CD4-positive, alpha-beta memory T cell (primary cell): Measurements from ENCODE around the gene SNCA. TPM values are rescaled to one million over a fixed set of nuclear protein-coding genes. Genes with fewer than 3 reads are reported as not detected.
A peak's percentile ranks its signal among the peaks of the same experiment; 100 is the strongest.

ENCODE experiments used
- CTCF ChIA-PET: fragments of 350-600 bp; sonication (Branson Sonifier 250); formaldehyde crosslinking; loops from one replicate; lab custom pipeline; 2021; ENCODE audit warnings: inconsistent platforms; ENCODE audit not compliant: partially characterized antibody; lab: Charles Lee
- POLR2A ChIA-PET: fragments of 350-600 bp; sonication (Branson Sonifier 250); formaldehyde crosslinking; loops from one replicate; lab custom pipeline; 2021; ENCODE audit not compliant: partially characterized antibody; lab: Charles Lee
- DNase-seq, 5 donors: peaks; one replicate each; pipeline versions ENCODE4 v3.0.0 to v3.0.0-alpha.2; 2020 to 2022; ENCODE audit warnings: mixed read lengths in 1 of 5
- H3K27ac ChIP-seq: one replicate; pipeline ENCODE4 v1.7.0; 2013; ENCODE audit warnings: low read depth, low read length
- H3K27me3 ChIP-seq: 2 replicates; pipeline ENCODE4 v1.7.0; 2013; ENCODE audit warnings: mild to moderate bottlenecking, low read length, moderate library complexity; ENCODE audit not compliant: insufficient read depth
- H3K36me3 ChIP-seq: 2 replicates; pipeline ENCODE4 v1.7.0; 2013; ENCODE audit warnings: mild to moderate bottlenecking, low read length, moderate library complexity; ENCODE audit not compliant: insufficient read depth
- H3K4me1 ChIP-seq: 2 replicates; pipeline ENCODE4 v1.7.0; 2013; ENCODE audit warnings: mild to moderate bottlenecking, low read length, moderate library complexity; ENCODE audit not compliant: insufficient read depth
- H3K4me3 ChIP-seq, 2 donors: one replicate each; pipeline ENCODE4 v1.7.0; 2013; ENCODE audit warnings: low read length in 2 of 2, mild to moderate bottlenecking in 1 of 2
- H3K9me3 ChIP-seq, 2 donors: one replicate each; pipeline ENCODE4 v1.7.0; 2013; ENCODE audit warnings: low read length in 2 of 2, control low read depth in 1 of 2; ENCODE audit not compliant: control insufficient read depth in 1 of 2
- H3K27ac Mint-ChIP-seq, 7 donors: one replicate each; pipeline ENCODE4 v1.8.0; 2020 to 2021; ENCODE audit warnings: mixed read lengths in 7 of 7, mild to moderate bottlenecking in 6 of 7, inconsistent platforms in 3 of 7, moderate library complexity in 3 of 7
- H3K27me3 Mint-ChIP-seq, 2 donors: one replicate each; pipeline ENCODE4 v1.8.0; 2020 to 2021; ENCODE audit warnings: mixed read lengths in 2 of 2
- H3K36me3 Mint-ChIP-seq, 2 donors: one replicate each; pipeline ENCODE4 v1.8.0; 2020 to 2021; ENCODE audit warnings: mixed read lengths in 2 of 2, inconsistent platforms in 1 of 2, mild to moderate bottlenecking in 1 of 2
- H3K4me1 Mint-ChIP-seq, 4 donors: one replicate each; pipeline ENCODE4 v1.8.0; 2020 to 2021; ENCODE audit warnings: mixed read lengths in 4 of 4, mild to moderate bottlenecking in 1 of 4
- H3K4me3 Mint-ChIP-seq, 8 donors: one replicate each; pipeline ENCODE4 v1.8.0; 2020 to 2021; ENCODE audit warnings: mixed read lengths in 8 of 8, mild to moderate bottlenecking in 7 of 8, moderate library complexity in 6 of 8, inconsistent platforms in 3 of 8
- H3K9me3 Mint-ChIP-seq, 8 donors: one replicate each; pipeline ENCODE4 v1.8.0; 2020 to 2021; ENCODE audit warnings: mixed read lengths in 8 of 8, mild to moderate bottlenecking in 5 of 8, inconsistent platforms in 3 of 8, moderate library complexity in 1 of 8
- intact Hi-C: fragments of 100-400 bp; cut with micrococcal nuclease; formaldehyde crosslinking; loops from one replicate; pipeline ENCODE4 v1.15.1; 2023
- polyA plus RNA-seq, 2 donors: library from polyadenylated mRNA; unstranded; fragments of 300-500 nt; fragmentation: Illumina TruSeq; gene quantifications; one replicate each; pipeline ENCODE4 v1.2.3, GENCODE V29; 2021
- total RNA-seq, 2 experiments: library from RNA; stranded (reverse); gene quantifications; one replicate each; pipeline ENCODE4 v1.2.3, GENCODE V29; 2021

SNCA gene
- total RNA-seq (1 to 10 TPM; 1.4 TPM), polyA plus RNA-seq (1 to 10 TPM in 1 of 2 donors, under 1 TPM in 1; 0.70 to 1.8 TPM)

DNA sequence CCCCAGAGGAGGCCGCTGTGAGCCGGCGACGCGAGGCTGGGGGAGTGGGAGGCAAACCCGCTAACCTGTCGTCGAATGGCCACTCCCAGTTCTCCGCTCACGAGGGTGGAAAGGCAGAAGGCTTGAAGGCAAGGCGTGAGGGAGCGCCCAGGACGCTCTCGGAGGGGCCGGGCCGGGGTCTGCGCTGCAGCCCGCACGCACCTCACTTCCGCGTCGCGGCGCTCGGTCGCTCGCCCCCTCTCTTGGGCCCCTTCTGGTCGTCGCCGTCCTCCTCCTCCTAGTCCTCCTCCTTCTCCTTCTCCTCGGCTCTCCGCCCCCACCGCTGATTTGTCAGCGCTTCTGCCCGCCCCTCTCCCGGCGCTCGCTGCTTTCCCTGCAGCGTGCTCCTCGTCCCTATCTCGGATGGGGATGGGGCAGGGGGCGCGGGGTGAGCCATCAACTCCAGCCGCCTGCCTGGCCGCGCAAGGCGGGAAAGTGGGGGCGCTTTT is at the start of gene SNCA:
Gene SNCA, minus strand, starts transcription at position 265 of the 488 bp plus-strand sequence. CDS start 1,494 bp downstream, outside the sequence.
- intact Hi-C loops, result loop anchor here (5.0 kb wide), 1 partner anchor 65 kb away; no protein-coding TSS in a partner anchor
- H3K27me3 Mint-ChIP-seq, result peaks cover 30 to 40% of the 10 kb centered on the region in 2 donors
- H3K36me3 ChIP-seq, result no peaks in the 10 kb centered on the region
- peaks cover 0 to 3% (median 0%) of the 10 kb centered on the region in 8 donors for H3K9me3 Mint-ChIP-seq
- H3K4me3 Mint-ChIP-seq, result peak within 1 kb of the TSS; percentile 73 to 89 (median 82)
- H3K36me3 Mint-ChIP-seq, result no peaks in the 10 kb centered on the region
- H3K27ac ChIP-seq, result no peak within 1 kb of the TSS
- ChIA-PET CTCF (no interaction called here), POLR2A (no interaction called here)
- peak within 1 kb of the TSS in 3 of 7 donors; percentile 30 to 77 (median 35) for H3K27ac Mint-ChIP-seq
- peaks cover 22% of the 10 kb centered on the region for H3K4me1 ChIP-seq
- peaks cover 22% of the 10 kb centered on the region for H3K27me3 ChIP-seq
- DNase-seq, result peak in 3 of 5 donors; percentile 27 to 55 (median 31)
- peak within 1 kb of the TSS; percentile 6 to 58 for H3K4me3 ChIP-seq
- H3K9me3 ChIP-seq, result no peaks in the 10 kb centered on the region
- peaks cover 14 to 29% (median 20%) of the 10 kb centered on the region in 4 donors for H3K4me1 Mint-ChIP-seq

DNA sequence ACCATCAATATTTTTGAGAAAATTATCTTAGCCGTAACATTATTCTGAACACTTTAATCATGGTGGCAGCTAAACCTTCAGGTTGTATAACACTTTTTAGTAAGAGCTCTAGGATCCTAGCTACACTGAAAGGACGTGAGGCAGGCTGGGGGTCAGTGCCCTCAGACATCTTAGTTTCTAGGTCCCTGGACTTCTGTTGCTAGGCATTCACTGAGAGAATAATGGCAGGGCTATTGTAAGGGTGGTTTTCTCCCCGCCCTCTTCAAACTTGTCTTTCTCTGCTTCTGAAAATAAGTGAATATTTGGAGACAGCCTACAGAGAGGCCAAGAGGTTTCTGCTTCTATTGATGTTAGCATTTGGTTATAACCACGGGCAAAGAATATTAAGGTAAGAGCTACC is 42.3 kb upstream of the SNCA start:
- CTCF ChIA-PET, result interaction anchor here (0.6 to 1.5 kb wide), 3 partner anchors 15 to 720 kb away, joined by 3 read pairs; no protein-coding TSS in a partner anchor
- peaks cover 7 to 12% of the 10 kb centered on the region in 2 donors for H3K27me3 Mint-ChIP-seq

GRCh38 chr4:89878611-89879010 is 41.6 kb upstream of the SNCA start:
- Mint-ChIP-seq H3K36me3 (no peaks in the 10 kb centered on the region), H3K4me1 (peaks cover 0 to 2% (median 0%) of the 10 kb centered on the region in 4 donors), H3K27ac (no peak overlapping the region), H3K27me3 (peaks cover 7 to 12% of the 10 kb centered on the region in 2 donors), H3K9me3 (no peaks in the 10 kb centered on the region), H3K4me3 (no peak overlapping the region)
- H3K36me3 ChIP-seq, result no peaks in the 10 kb centered on the region
- H3K9me3 ChIP-seq, result no peaks in the 10 kb centered on the region
- no peak overlapping the region for H3K27ac ChIP-seq
- no peak overlapping the region for H3K4me3 ChIP-seq
- DNase-seq, result no peak
- no peaks in the 10 kb centered on the region for H3K4me1 ChIP-seq
- intact Hi-C loops, result no loop called here
- POLR2A ChIA-PET, result no interaction called here
- no peaks in the 10 kb centered on the region for H3K27me3 ChIP-seq
- CTCF ChIA-PET, result interaction anchor here (0.6 to 1.5 kb wide), 4 partner anchors 14 to 719 kb away, joined by 3 read pairs; no protein-coding TSS in a partner anchor

More for the DNA sequence above, 42.3 kb upstream of the SNCA start:
- no peak overlapping the region for H3K27ac ChIP-seq
- no peak overlapping the region for H3K27ac Mint-ChIP-seq
- no peaks in the 10 kb centered on the region for H3K9me3 Mint-ChIP-seq
- no peaks in the 10 kb centered on the region for H3K36me3 Mint-ChIP-seq
- intact Hi-C loops, result no loop called here
- H3K27me3 ChIP-seq, result no peaks in the 10 kb centered on the region
- no peak overlapping the region for H3K4me3 Mint-ChIP-seq
- no peaks in the 10 kb centered on the region for H3K9me3 ChIP-seq
- no peak for DNase-seq
- H3K4me1 Mint-ChIP-seq, result peaks cover 0 to 2% (median 0%) of the 10 kb centered on the region in 4 donors
- POLR2A ChIA-PET, result no interaction called here
- H3K4me1 ChIP-seq, result no peaks in the 10 kb centered on the region
- H3K36me3 ChIP-seq, result no peaks in the 10 kb centered on the region
- H3K4me3 ChIP-seq, result no peak overlapping the region

- Histone ChIP-seq H3K36me3 (no peaks in the 10 kb centered on the region), H3K4me3 (no peak overlapping the region), H3K27ac (no peak overlapping the region), H3K4me1 (no peaks in the 10 kb centered on the region), H3K9me3 (no peaks in the 10 kb centered on the region), H3K27me3 (no peaks in the 10 kb centered on the region)
- ChIA-PET CTCF (no interaction called here), POLR2A (no interaction called here)
- Mint-ChIP-seq H3K36me3 (no peaks in the 10 kb centered on the region), H3K9me3 (no peaks in the 10 kb centered on the region), H3K4me1 (peaks cover 0 to 2% (median 0%) of the 10 kb centered on the region in 4 donors), H3K27ac (no peak overlapping the region), H3K27me3 (peaks cover 9 to 12% of the 10 kb centered on the region in 2 donors), H3K4me3 (no peak overlapping the region)
- no peak for DNase-seq
- intact Hi-C loops, result no loop called here
Measured at GRCh38 chr4:89876548-89876947, 39.6 kb upstream of the SNCA start.

DNA sequence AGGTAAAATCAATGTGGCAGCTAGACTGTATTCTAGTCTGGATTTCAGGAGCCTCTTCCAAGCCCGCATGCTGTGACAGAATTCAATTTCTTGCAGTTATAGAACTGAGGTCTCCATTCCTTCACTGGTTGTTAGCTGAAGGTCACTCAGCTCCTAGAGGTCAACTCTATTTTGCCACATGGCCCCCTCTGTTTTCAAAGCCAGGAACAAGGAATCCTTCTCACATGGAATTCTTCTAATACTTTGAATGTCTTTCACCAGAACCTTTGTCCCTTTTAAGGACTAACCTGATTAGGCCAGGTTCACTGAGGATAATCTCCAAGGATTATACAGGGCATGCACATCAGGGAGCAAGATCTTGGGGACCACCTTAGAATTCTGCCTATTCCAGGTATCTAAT is 34.2 kb upstream of the SNCA start:
- ChIA-PET CTCF (interaction anchor here (0.7 kb wide), 1 partner anchor 29 kb away, joined by 3 read pairs; no protein-coding TSS in a partner anchor), POLR2A (no interaction called here)
- Histone ChIP-seq H3K4me1 (no peaks in the 10 kb centered on the region), H3K27ac (no peak overlapping the region), H3K36me3 (no peaks in the 10 kb centered on the region), H3K9me3 (no peaks in the 10 kb centered on the region), H3K4me3 (no peak overlapping the region), H3K27me3 (no peaks in the 10 kb centered on the region)
- intact Hi-C loops, result no loop called here
- Mint-ChIP-seq H3K4me1 (no peaks in the 10 kb centered on the region), H3K9me3 (no peaks in the 10 kb centered on the region), H3K36me3 (no peaks in the 10 kb centered on the region), H3K4me3 (no peak overlapping the region), H3K27ac (no peak overlapping the region), H3K27me3 (peaks cover 12% of the 10 kb centered on the region in 2 donors)
- DNase-seq, result no peak

GRCh38 chr4:89868999-89869589 is 32.1 kb upstream of the SNCA start:
- H3K9me3 ChIP-seq, result no peaks in the 10 kb centered on the region
- Mint-ChIP-seq H3K4me1 (no peaks in the 10 kb centered on the region), H3K4me3 (no peak overlapping the region), H3K27me3 (peaks cover 9 to 12% of the 10 kb centered on the region in 2 donors), H3K27ac (no peak overlapping the region), H3K9me3 (peaks cover 0 to 1% (median 0%) of the 10 kb centered on the region in 8 donors), H3K36me3 (no peaks in the 10 kb centered on the region)
- no peaks in the 10 kb centered on the region for H3K36me3 ChIP-seq
- intact Hi-C loops, result no loop called here
- POLR2A ChIA-PET, result no interaction called here
- no peak for DNase-seq
- no peak overlapping the region for H3K4me3 ChIP-seq
- H3K27me3 ChIP-seq, result no peaks in the 10 kb centered on the region
- CTCF ChIA-PET, result no interaction called here
- no peak overlapping the region for H3K27ac ChIP-seq
- H3K4me1 ChIP-seq, result no peaks in the 10 kb centered on the region

DNA sequence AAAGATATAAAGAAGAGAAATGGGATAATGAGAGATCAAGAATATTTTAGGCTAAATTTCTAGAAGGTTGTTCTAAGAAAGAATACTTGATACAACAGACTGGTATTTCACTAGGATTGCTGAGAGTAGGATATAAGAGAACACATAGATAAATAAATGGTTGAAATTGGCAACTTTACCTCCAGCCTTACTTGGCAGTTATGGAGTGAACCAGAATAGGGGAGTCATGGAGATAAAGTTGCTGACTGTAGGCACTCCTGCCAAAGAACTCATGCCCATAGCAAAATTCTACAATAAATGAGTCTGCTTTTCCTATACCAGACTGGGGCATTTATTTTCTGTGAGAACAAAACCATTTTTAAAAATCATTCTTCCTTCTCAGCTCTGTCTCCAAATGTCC is 31.3 kb upstream of the SNCA start:
- H3K4me1 Mint-ChIP-seq, result no peaks in the 10 kb centered on the region
- no peak overlapping the region for H3K4me3 Mint-ChIP-seq
- no peaks in the 10 kb centered on the region for H3K36me3 ChIP-seq
- H3K27me3 ChIP-seq, result no peaks in the 10 kb centered on the region
- no peak overlapping the region for H3K27ac ChIP-seq
- no peak overlapping the region for H3K27ac Mint-ChIP-seq
- H3K9me3 Mint-ChIP-seq, result peaks cover 0 to 1% (median 0%) of the 10 kb centered on the region in 8 donors
- H3K36me3 Mint-ChIP-seq, result no peaks in the 10 kb centered on the region
- peaks cover 9 to 11% of the 10 kb centered on the region in 2 donors for H3K27me3 Mint-ChIP-seq
- POLR2A ChIA-PET, result no interaction called here
- no peak overlapping the region for H3K4me3 ChIP-seq
- no peaks in the 10 kb centered on the region for H3K4me1 ChIP-seq
- CTCF ChIA-PET, result no interaction called here
- intact Hi-C loops, result no loop called here
- no peaks in the 10 kb centered on the region for H3K9me3 ChIP-seq
- no peak for DNase-seq
